HepG2 (cell line): ENCODE data around the gene PIGR. TPM values are rescaled to one million over a fixed set of nuclear protein-coding genes. Genes with fewer than 3 reads are reported as not detected.

Experiments
- ATAC-seq: fragments of 200-7000 bp; cut with Tn5 transposase; 3 replicates; pipeline ENCODE4 v1.9.1; 2020; ENCODE audit warnings: mild to moderate bottlenecking, moderate library complexity
- BruUV-seq: library from RNA; stranded (reverse); fragments of 400-500 nt; replicated peaks from 2 replicates; lab custom pipeline; 2021; lab: Mats Ljungman, UMichigan
- CTCF ChIA-PET: fragments of 300-600 bp; formaldehyde crosslinking; extraction: SDS; loops from one replicate; lab custom pipeline; 2021; ENCODE audit warnings: low total read pairs, inconsistent platforms, low intra/inter-chr PET ratio; lab: Yijun Ruan, JAX
- POLR2A ChIA-PET: fragments of 350-600 bp; sonication (Branson Sonifier 250); formaldehyde crosslinking; loops from one replicate; lab custom pipeline; 2020; ENCODE audit warnings: antibody characterized with exemption, inconsistent platforms; lab: Yijun Ruan, JAX
- DNase-seq: peaks from one replicate; pipeline ENCODE4 v3.0.0-alpha.2; 2015; ENCODE audit warnings: low spot score
- FAIRE-seq: peaks from 3 replicates; lab custom pipeline; 2011; peaks lifted over from hg19 to GRCh38; lab: Jason Lieb, UNC
- H2AFZ ChIP-seq: one replicate; pipeline ENCODE4 v1.6.1; 2011; ENCODE audit warnings: low read length, inconsistent platforms
- H3K27ac ChIP-seq: fragments of 300-600 bp; 3 replicates; pipeline ENCODE4 v1.8.0; 2011; ENCODE audit warnings: mixed run types, mild to moderate bottlenecking, mixed read lengths, low read length, inconsistent platforms; ENCODE audit not compliant: insufficient read depth; ENCODE audit errors: extremely low read length
- H3K27me3 ChIP-seq, 2 experiments: fragments of 200-600 bp in 1 of 2; 2 replicates in 1 of 2; 3 replicates in 1 of 2; pipeline versions ENCODE4 v1.6.0 to v1.8.0; 2011; ENCODE audit warnings: low read length in 2 of 2, mild to moderate bottlenecking in 2 of 2, moderate library complexity in 2 of 2, inconsistent platforms in 1 of 2; ENCODE audit not compliant: insufficient read depth in 2 of 2, control insufficient read depth in 1 of 2
- H3K36me3 ChIP-seq, 2 experiments: fragments of 200-600 bp in 1 of 2; replicated peaks in 1 of 2; 2 replicates in 1 of 2; 3 replicates in 1 of 2; pipeline versions ENCODE4 v1.5.1 to v1.8.0; 2011; ENCODE audit warnings: low read length in 2 of 2, inconsistent platforms in 1 of 2; ENCODE audit not compliant: insufficient read depth in 2 of 2, control insufficient read depth in 1 of 2
- H3K4me1 ChIP-seq: 2 replicates; pipeline ENCODE4 v1.5.1; 2012; ENCODE audit warnings: low read length, inconsistent platforms; ENCODE audit not compliant: insufficient read depth
- H3K4me2 ChIP-seq: 2 replicates; pipeline ENCODE4 v1.6.0; 2011; ENCODE audit warnings: low read depth, low read length, inconsistent platforms
- H3K4me3 ChIP-seq, 3 experiments: fragments of 200-600 bp in 1 of 3; sonication (generic), shearing (Covaris generic) in 1 of 3; replicated peaks in 1 of 3; 2 replicates each; pipeline ENCODE4 v1.5.1; 2011 to 2016; ENCODE audit warnings: low read length in 3 of 3, inconsistent platforms in 2 of 3, low read depth in 2 of 3, mild to moderate bottlenecking in 2 of 3, control low read depth in 1 of 3, mixed read lengths in 1 of 3; ENCODE audit not compliant: insufficient read depth in 1 of 3
- H3K79me2 ChIP-seq: one replicate; pipeline ENCODE4 v1.6.1; 2011; ENCODE audit warnings: low read length, inconsistent platforms; ENCODE audit not compliant: insufficient read depth
- H3K9ac ChIP-seq: 2 replicates; pipeline ENCODE4 v1.6.0; 2011; ENCODE audit warnings: mild to moderate bottlenecking, low read depth, low read length, inconsistent platforms; ENCODE audit not compliant: insufficient read depth
- H3K9me3 ChIP-seq: 2 replicates; pipeline ENCODE4 v1.5.1; 2012; ENCODE audit warnings: mild to moderate bottlenecking, low read length
- H4K20me1 ChIP-seq: 2 replicates; pipeline ENCODE4 v1.6.0; 2011; ENCODE audit warnings: inconsistent platforms, mild to moderate bottlenecking, low read length, moderate library complexity; ENCODE audit not compliant: insufficient read depth
- JUNB ChIP-seq: sonication (generic); formaldehyde crosslinking; IDR thresholded peaks from 2 replicates; pipeline ENCODE4 v1.8.0; 2022; ENCODE audit warnings: missing genetic modification reagents, mild to moderate bottlenecking, borderline replicate concordance
- NR2C2 ChIP-seq: sonication (generic); formaldehyde crosslinking; IDR thresholded peaks from 2 replicates; pipeline ENCODE4 v1.4.0; 2020; ENCODE audit warnings: missing genetic modification reagents, mild to moderate bottlenecking, moderate library complexity, borderline replicate concordance
- POGZ ChIP-seq: sonication (generic); formaldehyde crosslinking; IDR thresholded peaks from 2 replicates; pipeline ENCODE4 v1.4.0; 2020; ENCODE audit warnings: mild to moderate bottlenecking, missing genetic modification reagents
- ZSCAN31 ChIP-seq: sonication (generic); formaldehyde crosslinking; IDR thresholded peaks from 2 replicates; pipeline ENCODE4 v1.5.0; 2020; ENCODE audit warnings: low read depth, mild to moderate bottlenecking, missing genetic modification reagents
- WGBS: methylation state at CpG from one replicate; pipeline ENCODE4 v1.1.6; 2017; ENCODE audit warnings: low lambda C conversion rate; 5-methylcytosine and 5-hydroxymethylcytosine counted together
- in situ Hi-C: cut with HindIII; loops from 2 replicates; pipeline ENCODE4 v1.10.0; 2017; ENCODE audit warnings: low pct_unique_long_range_greater_than_20kb; ENCODE audit not compliant: extremely low pct_ligation_motif_present
- intact Hi-C: fragments of 100-400 bp; cut with micrococcal nuclease; formaldehyde crosslinking; loops from one replicate; pipeline ENCODE4 v1.10.0; 2022; ENCODE audit not compliant: unreplicated experiment
- polyA plus RNA-seq, 8 experiments: library from polyadenylated mRNA; depleted of rRNA in 3 of 8; stranded (reverse) in 7 of 8; unstranded in 1 of 8; fragments of >200 nt; fragmentation: Illumina TruSeq in 4 of 8; extraction: Trizol in 4 of 8; gene quantifications; 2 replicates each; pipeline versions ENCODE4 v1.2.1 to v1.2.3, GENCODE V29; 2011 to 2016; ENCODE audit warnings: low read depth in 4 of 8, missing spikeins in 1 of 8, mixed read lengths in 1 of 8; ENCODE audit not compliant: insufficient read depth in 1 of 8
- total RNA-seq, 5 experiments: library from RNA; depleted of rRNA; stranded (reverse); fragments of >200 nt; fragmentation: Illumina TruSeq; extraction: Trizol; gene quantifications; 2 replicates each; pipeline ENCODE4 v1.2.3, GENCODE V29; 2016; ENCODE audit warnings: low read depth in 1 of 5
- TF ChIP-seq, protein P1 (sequence below): sonication (generic); formaldehyde crosslinking; IDR thresholded peaks from 2 replicates; pipeline ENCODE4 v1.8.0; 2022; ENCODE audit warnings: mild to moderate bottlenecking, missing genetic modification reagents, moderate library complexity

The PIGR gene
- total and polyA plus RNA-seq, 2 of the 13 experiments (the other 11 are each of a cell fraction or from before 2014, with no cell fraction given), result not detected

GRCh38 chr1:206986885-206987284, 40.6 kb upstream of the PIGR start (continued):
- TF ChIP-seq, protein P1, sequence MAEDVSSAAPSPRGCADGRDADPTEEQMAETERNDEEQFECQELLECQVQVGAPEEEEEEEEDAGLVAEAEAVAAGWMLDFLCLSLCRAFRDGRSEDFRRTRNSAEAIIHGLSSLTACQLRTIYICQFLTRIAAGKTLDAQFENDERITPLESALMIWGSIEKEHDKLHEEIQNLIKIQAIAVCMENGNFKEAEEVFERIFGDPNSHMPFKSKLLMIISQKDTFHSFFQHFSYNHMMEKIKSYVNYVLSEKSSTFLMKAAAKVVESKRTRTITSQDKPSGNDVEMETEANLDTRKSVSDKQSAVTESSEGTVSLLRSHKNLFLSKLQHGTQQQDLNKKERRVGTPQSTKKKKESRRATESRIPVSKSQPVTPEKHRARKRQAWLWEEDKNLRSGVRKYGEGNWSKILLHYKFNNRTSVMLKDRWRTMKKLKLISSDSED (CRISPR knock-in tag), result no peak
- no peak for TF ChIP-seq NR2C2
- no peak for TF ChIP-seq POGZ (CRISPR knock-in tag)

- no peaks in the 10 kb centered on the region for H3K9me3 ChIP-seq
- ChIA-PET POLR2A (no interaction called here), CTCF (no interaction called here)
- in situ Hi-C loops, result loop anchor here (10.0 kb wide), 1 partner anchor 252 kb away; no protein-coding TSS in a partner anchor
- BruUV-seq, result no TSS peak
- WGBS, result 1% methylated on average over 3 of the region's 3 CpGs
- H2AFZ ChIP-seq, result no peak overlapping the region
- H3K4me3 ChIP-seq, result no peak overlapping the region
- H3K27me3 ChIP-seq, result peaks cover 3 to 32% of the 10 kb centered on the region in 2 experiments; a peak in 3 of 5 replicates
- no peak for FAIRE-seq
- H3K27ac ChIP-seq, result no peak overlapping the region
- no peak for ATAC-seq
- intact Hi-C loops, result no loop called here
- no peaks in the 10 kb centered on the region for H3K36me3 ChIP-seq
- TF ChIP-seq JUNB (no peak), ZSCAN31 (CRISPR knock-in tag) (no peak)
- H3K79me2 ChIP-seq, result no peaks in the 10 kb centered on the region
- no peaks in the 10 kb centered on the region for H4K20me1 ChIP-seq
- no peak for DNase-seq
- no peak overlapping the region for H3K9ac ChIP-seq
- H3K4me2 ChIP-seq, result no peak overlapping the region
- H3K4me1 ChIP-seq, result no peaks in the 10 kb centered on the region
Observed at GRCh38 chr1:206986402-206986801, 40.1 kb upstream of the PIGR start.
